Spinal cord (tissue), 10 donors: Measurements from ENCODE around the gene CIRBP. TPM values are rescaled to one million over a fixed set of nuclear protein-coding genes. Genes with fewer than 3 reads are reported as not detected.

ENCODE experiments used
- DNase-seq, 6 donors: peaks; one replicate each; pipeline versions ENCODE4 v3.0.0 to v3.0.0-alpha.2; 2013 to 2015; ENCODE audit warnings: low spot score in 6 of 6, low read depth in 4 of 6
- H3K27ac ChIP-seq: one replicate; pipeline ENCODE4 v1.5.1; 2013; ENCODE audit warnings: low read depth, low read length, control low read depth
- H3K27me3 ChIP-seq: one replicate; pipeline ENCODE4 v1.6.1; 2013; ENCODE audit warnings: low read length; ENCODE audit not compliant: control insufficient read depth, insufficient read depth
- H3K36me3 ChIP-seq: one replicate; pipeline ENCODE4 v1.6.1; 2013; ENCODE audit warnings: low read length; ENCODE audit not compliant: control insufficient read depth, insufficient read depth
- H3K4me1 ChIP-seq: one replicate; pipeline ENCODE4 v1.6.1; 2013; ENCODE audit warnings: low read length; ENCODE audit not compliant: control insufficient read depth, insufficient read depth
- H3K4me3 ChIP-seq: one replicate; pipeline ENCODE4 v1.5.1; 2013; ENCODE audit warnings: low read depth, low read length, control low read depth
- H3K9me3 ChIP-seq: one replicate; pipeline ENCODE4 v1.6.1; 2013; ENCODE audit warnings: low read length; ENCODE audit not compliant: control insufficient read depth, insufficient read depth
- WGBS: methylation state at CpG from one replicate; pipeline ENCODE4 v1.1.5; 2013; ENCODE audit warnings: missing lambda C conversion rate; ENCODE audit not compliant: insufficient coverage; 5-methylcytosine and 5-hydroxymethylcytosine counted together
- polyA plus RNA-seq, 2 donors: library from polyadenylated mRNA; unstranded; fragments of 120-200 nt; gene quantifications; one replicate each; pipeline ENCODE4 v1.2.1, GENCODE V29; 2013; ENCODE audit not compliant: insufficient read length in 2 of 2
- total RNA-seq, 2 donors: library from RNA; depleted of rRNA in 1 of 2; stranded (reverse); fragments of 120-200 nt in 1 of 2; fragments of >200 nt in 1 of 2; gene quantifications; one replicate each; pipeline versions ENCODE4 v1.2.3 to v1.2.4, GENCODE V29; 2013 to 2014
- donor health status: healthy.

CIRBP gene
- total and polyA plus RNA-seq, 4 donors = 323 to 821 (median 625) TPM

- 15% methylated on average over 30 of the region's 35 CpGs for WGBS
- peaks cover 46% of the 10 kb centered on the region for H3K36me3 ChIP-seq
- H3K27ac ChIP-seq = peak overlapping the region; percentile 88
- DNase-seq = no peak
- H3K4me3 ChIP-seq = peak overlapping the region; percentile 24
- H3K27me3 ChIP-seq = no peaks in the 10 kb centered on the region
- no peaks in the 10 kb centered on the region for H3K9me3 ChIP-seq
- peaks cover 90% of the 10 kb centered on the region for H3K4me1 ChIP-seq
Observed at GRCh38 chr19:1267477-1268225, 1.5 kb upstream of the CIRBP start.

- DNase-seq = no peak
- no peaks in the 10 kb centered on the region for H3K27me3 ChIP-seq
- peak overlapping the region; percentile 88 for H3K4me3 ChIP-seq
- peak overlapping the region; percentile 88 for H3K27ac ChIP-seq
- WGBS = 40% methylated on average over 40 of the region's 40 CpGs
- H3K4me1 ChIP-seq = peaks cover 90% of the 10 kb centered on the region
- H3K36me3 ChIP-seq = peaks cover 52% of the 10 kb centered on the region
- H3K9me3 ChIP-seq = no peaks in the 10 kb centered on the region
Observed at GRCh38 chr19:1268226-1269064, 687 bp upstream of the CIRBP start.

GRCh38 chr19:1269478-1270212, 513 bp downstream of the CIRBP start:
- WGBS = under 1% methylated on average over 64 of the region's 64 CpGs
- H3K27ac ChIP-seq = peak overlapping the region; percentile 88
- peak in 5 of 6 donors; percentile 78 to 96 (median 82) for DNase-seq

GRCh38 chr19:1270213-1270853, 1.2 kb downstream of the CIRBP start:
- peaks cover 60% of the 10 kb centered on the region for H3K36me3 ChIP-seq
- no peak for DNase-seq
- H3K27me3 ChIP-seq = no peaks in the 10 kb centered on the region
- 29% methylated on average over 5 of the region's 8 CpGs for WGBS
- H3K4me3 ChIP-seq = peak overlapping the region; percentile 88
- peak overlapping the region; percentile 88 for H3K27ac ChIP-seq
- H3K4me1 ChIP-seq = peaks cover 91% of the 10 kb centered on the region
- H3K9me3 ChIP-seq = no peaks in the 10 kb centered on the region

More at GRCh38 chr19:1269478-1270212, 513 bp downstream of the CIRBP start:
- Histone ChIP-seq H3K4me1 (peaks cover 93% of the 10 kb centered on the region), H3K27me3 (no peaks in the 10 kb centered on the region), H3K4me3 (peak overlapping the region; percentile 88), H3K36me3 (peaks cover 60% of the 10 kb centered on the region), H3K9me3 (no peaks in the 10 kb centered on the region)

GRCh38 chr19:1270854-1271527, 1.9 kb downstream of the CIRBP start:
- Histone ChIP-seq H3K9me3 (no peaks in the 10 kb centered on the region), H3K4me3 (peak overlapping the region; percentile 88), H3K36me3 (peaks cover 58% of the 10 kb centered on the region)

GRCh38 chr19:1271528-1272422, 2.6 kb downstream of the CIRBP start:
- no peaks in the 10 kb centered on the region for H3K9me3 ChIP-seq
- no peaks in the 10 kb centered on the region for H3K27me3 ChIP-seq
- peaks cover 90% of the 10 kb centered on the region for H3K4me1 ChIP-seq
- no peak overlapping the region for H3K27ac ChIP-seq
- 79% methylated on average over 33 of the region's 37 CpGs for WGBS
- H3K4me3 ChIP-seq = no peak overlapping the region
- DNase-seq = no peak
- peaks cover 62% of the 10 kb centered on the region for H3K36me3 ChIP-seq

More at GRCh38 chr19:1270854-1271527, 1.9 kb downstream of the CIRBP start:
- no peak for DNase-seq
- H3K27me3 ChIP-seq = no peaks in the 10 kb centered on the region
- 75% methylated on average over 25 of the region's 26 CpGs for WGBS
- peaks cover 89% of the 10 kb centered on the region for H3K4me1 ChIP-seq
- peak overlapping the region; percentile 88 for H3K27ac ChIP-seq

GRCh38 chr19:1272423-1273262, 3.5 kb downstream of the CIRBP start:
- Histone ChIP-seq H3K27ac (no peak overlapping the region), H3K4me3 (no peak overlapping the region), H3K36me3 (peaks cover 71% of the 10 kb centered on the region), H3K4me1 (peaks cover 86% of the 10 kb centered on the region), H3K27me3 (no peaks in the 10 kb centered on the region), H3K9me3 (no peaks in the 10 kb centered on the region)
- no peak for DNase-seq
- WGBS = 66% methylated on average over 23 of the region's 33 CpGs
